ENCODE measurements around the gene BRD3.
"Not testable (repeated sequence)": the region's sequence is repeated elsewhere in the genome, so short reads cannot be mapped to it uniquely, and the experiment has no call there.

The BRD3 gene

GRCh38 chr9:134067904-134068743 lies at the start of gene BRD3:
Gene BRD3, minus strand, starts transcription at chr9:134068026. Its CDS starts 14,549 bp downstream, at chr9:134053477.
- peak; percentile 88 for DNase-seq

GRCh38 chr9:134112561-134112960 lies 44.7 kb upstream of the BRD3 start:
- no peak for DNase-seq

GRCh38 chr9:134111064-134111463 lies 43.2 kb upstream of the BRD3 start:
- no peak for DNase-seq

- no peak for DNase-seq
These were observed 35.7 kb upstream of the BRD3 start for GRCh38 chr9:134103391-134103998.

- DNase-seq: no peak
These were observed 33.9 kb upstream of the BRD3 start for GRCh38 chr9:134101623-134102149.

GRCh38 chr9:134101133-134101532 lies 33.3 kb upstream of the BRD3 start:
- DNase-seq: not testable (repeated sequence)

- no peak for DNase-seq
These were observed 32.2 kb upstream of the BRD3 start for GRCh38 chr9:134100040-134100439.

- DNase-seq: peak; percentile 65
These were observed 31.4 kb upstream of the BRD3 start for GRCh38 chr9:134099123-134099761.

GRCh38 chr9:134089972-134090371 lies 22.1 kb upstream of the BRD3 start:
- no peak for DNase-seq

GRCh38 chr9:134088063-134088725 lies 20.4 kb upstream of the BRD3 start:
- DNase-seq: no peak

GRCh38 chr9:134085674-134086073 lies 17.8 kb upstream of the BRD3 start:
- no peak for DNase-seq

- DNase-seq: no peak
These were observed 15.6 kb upstream of the BRD3 start for GRCh38 chr9:134083451-134083850.

GRCh38 chr9:134076644-134077043 lies 8.8 kb upstream of the BRD3 start:
- DNase-seq: no peak

- not testable (repeated sequence) for DNase-seq
These were observed 7.9 kb upstream of the BRD3 start for GRCh38 chr9:134075689-134076088.

GRCh38 chr9:134073500-134073899 lies 5.7 kb upstream of the BRD3 start:
- DNase-seq: no peak

GRCh38 chr9:134072683-134073082 lies 4.9 kb upstream of the BRD3 start:
- DNase-seq: not testable (repeated sequence)

- DNase-seq: no peak
These were observed 3.3 kb upstream of the BRD3 start for GRCh38 chr9:134071149-134071548.

- DNase-seq: no peak
These were observed 1.9 kb upstream of the BRD3 start for GRCh38 chr9:134069480-134070399.

GRCh38 chr9:134068744-134069479 lies 1.1 kb upstream of the BRD3 start:
- DNase-seq: no peak

- no peak for DNase-seq
These were observed 644 bp downstream of the BRD3 start for GRCh38 chr9:134066913-134067851.
